ENCODE results near the gene DDC. TPM values are rescaled to one million over a fixed set of nuclear protein-coding genes. Genes with fewer than 3 reads are reported as not detected.

DDC gene
- total and polyA plus RNA-seq, 4 donors, result 27.2 to 74.9 (median 58.6) TPM

DNA sequence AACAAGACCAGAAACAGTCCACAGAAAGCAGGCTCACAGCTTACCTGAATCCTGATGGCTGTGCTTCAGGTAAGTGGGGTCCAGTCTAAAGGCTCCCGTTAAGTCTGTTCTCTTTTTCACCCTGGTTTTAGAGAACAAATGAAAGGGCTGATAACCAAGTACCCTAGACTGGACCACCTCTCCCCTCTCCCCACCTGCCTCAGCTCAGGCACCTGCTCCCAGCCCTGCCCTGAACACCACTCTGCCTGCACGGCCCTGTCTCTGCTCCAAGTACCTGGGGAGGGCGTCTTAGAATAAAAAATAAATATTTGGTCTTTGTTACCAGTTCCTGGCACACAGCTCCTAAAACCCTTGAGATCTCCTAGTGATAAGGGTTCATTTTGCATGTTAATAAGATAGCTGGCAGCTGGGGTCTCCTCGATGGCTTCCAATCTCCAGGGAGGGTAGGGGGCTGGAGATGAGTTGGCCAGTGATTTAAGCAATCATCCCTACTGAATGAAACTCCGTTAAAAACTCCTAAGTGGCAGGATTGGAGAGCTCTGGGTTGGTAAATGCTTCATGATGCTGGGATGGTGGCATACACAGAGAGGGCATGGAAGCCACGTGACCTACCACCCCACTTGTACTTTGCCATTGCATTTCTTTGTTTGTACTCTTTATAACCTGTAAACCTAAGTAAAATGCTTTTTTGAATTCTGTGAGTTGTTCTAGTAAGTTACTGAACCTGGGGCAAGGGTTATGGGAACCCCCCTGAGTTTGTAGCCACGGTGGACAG lies 85.3 kb downstream of the DDC start:
- no peak overlapping the region for H3K4me3 ChIP-seq (ENCODE audit: low read depth in 1 of 3, low read length in 3 of 3)
- no peaks in the 10 kb centered on the region for H3K9me3 ChIP-seq (ENCODE audit: control insufficient read depth in 4 of 4, low read length in 3 of 4)
- H3K4me1 ChIP-seq (ENCODE audit: control insufficient read depth in 4 of 4, insufficient read depth in 4 of 4, low read length in 3 of 4), result peaks cover 2 to 8% (median 3%) of the 10 kb centered on the region in 4 donors
- TF ChIP-seq, protein P1, sequence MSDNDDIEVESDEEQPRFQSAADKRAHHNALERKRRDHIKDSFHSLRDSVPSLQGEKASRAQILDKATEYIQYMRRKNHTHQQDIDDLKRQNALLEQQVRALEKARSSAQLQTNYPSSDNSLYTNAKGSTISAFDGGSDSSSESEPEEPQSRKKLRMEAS (IDR thresholded peaks at IDR 0.05), result no peak
- H3K9ac ChIP-seq (ENCODE audit: low read depth in 1 of 2, low read length in 2 of 2), result no peak overlapping the region
- WGBS, result 93% methylated on average over 7 of the region's 7 CpGs
- H3K27me3 ChIP-seq (ENCODE audit: control insufficient read depth in 4 of 4, insufficient read depth in 4 of 4, low read length in 3 of 4), result no peaks in the 10 kb centered on the region
- H3K27ac ChIP-seq (ENCODE audit: low read depth in 1 of 2, low read length in 2 of 2), result no peak overlapping the region
- H3K36me3 ChIP-seq (ENCODE audit: control insufficient read depth in 4 of 4, insufficient read depth in 3 of 4, low read depth in 1 of 4, low read length in 3 of 4), result peaks cover 0 to 2% (median 0%) of the 10 kb centered on the region in 4 donors
- DNase-seq (ENCODE audit: low spot score), result no peak

- Histone ChIP-seq H3K36me3 (ENCODE audit: control insufficient read depth in 4 of 4, insufficient read depth in 3 of 4, low read depth in 1 of 4, low read length in 3 of 4) (peaks cover 0 to 2% (median 0%) of the 10 kb centered on the region in 4 donors), H3K27me3 (ENCODE audit: control insufficient read depth in 4 of 4, insufficient read depth in 4 of 4, low read length in 3 of 4) (no peaks in the 10 kb centered on the region), H3K9me3 (ENCODE audit: control insufficient read depth in 4 of 4, low read length in 3 of 4) (no peaks in the 10 kb centered on the region), H3K4me1 (ENCODE audit: control insufficient read depth in 4 of 4, insufficient read depth in 4 of 4, low read length in 3 of 4) (peaks cover 4 to 17% (median 10%) of the 10 kb centered on the region in 4 donors), H3K27ac (ENCODE audit: low read depth in 1 of 2, low read length in 2 of 2) (no peak overlapping the region), H3K9ac (ENCODE audit: low read depth in 1 of 2, low read length in 2 of 2) (no peak overlapping the region), H3K4me3 (ENCODE audit: low read depth in 1 of 3, low read length in 3 of 3) (no peak overlapping the region)
- TF ChIP-seq RXRA (IDR thresholded peaks at IDR 0.05) (no peak), EGR1 (IDR thresholded peaks at IDR 0.05; ENCODE audit: low read depth in 2 of 2) (no peak), SP1 (IDR thresholded peaks at IDR 0.05) (no peak), RAD21 (IDR thresholded peaks at IDR 0.05) (no peak), FOXA1 (IDR thresholded peaks at IDR 0.05) (no peak), GABPA (IDR thresholded peaks at IDR 0.05 in 1 of 2, conservative IDR thresholded peaks at IDR 0.05 in 1 of 2) (no peak), ZBTB33 (IDR thresholded peaks at IDR 0.05) (no peak), FOXA2 (IDR thresholded peaks at IDR 0.05) (no peak)
- TF ChIP-seq, protein P2, sequence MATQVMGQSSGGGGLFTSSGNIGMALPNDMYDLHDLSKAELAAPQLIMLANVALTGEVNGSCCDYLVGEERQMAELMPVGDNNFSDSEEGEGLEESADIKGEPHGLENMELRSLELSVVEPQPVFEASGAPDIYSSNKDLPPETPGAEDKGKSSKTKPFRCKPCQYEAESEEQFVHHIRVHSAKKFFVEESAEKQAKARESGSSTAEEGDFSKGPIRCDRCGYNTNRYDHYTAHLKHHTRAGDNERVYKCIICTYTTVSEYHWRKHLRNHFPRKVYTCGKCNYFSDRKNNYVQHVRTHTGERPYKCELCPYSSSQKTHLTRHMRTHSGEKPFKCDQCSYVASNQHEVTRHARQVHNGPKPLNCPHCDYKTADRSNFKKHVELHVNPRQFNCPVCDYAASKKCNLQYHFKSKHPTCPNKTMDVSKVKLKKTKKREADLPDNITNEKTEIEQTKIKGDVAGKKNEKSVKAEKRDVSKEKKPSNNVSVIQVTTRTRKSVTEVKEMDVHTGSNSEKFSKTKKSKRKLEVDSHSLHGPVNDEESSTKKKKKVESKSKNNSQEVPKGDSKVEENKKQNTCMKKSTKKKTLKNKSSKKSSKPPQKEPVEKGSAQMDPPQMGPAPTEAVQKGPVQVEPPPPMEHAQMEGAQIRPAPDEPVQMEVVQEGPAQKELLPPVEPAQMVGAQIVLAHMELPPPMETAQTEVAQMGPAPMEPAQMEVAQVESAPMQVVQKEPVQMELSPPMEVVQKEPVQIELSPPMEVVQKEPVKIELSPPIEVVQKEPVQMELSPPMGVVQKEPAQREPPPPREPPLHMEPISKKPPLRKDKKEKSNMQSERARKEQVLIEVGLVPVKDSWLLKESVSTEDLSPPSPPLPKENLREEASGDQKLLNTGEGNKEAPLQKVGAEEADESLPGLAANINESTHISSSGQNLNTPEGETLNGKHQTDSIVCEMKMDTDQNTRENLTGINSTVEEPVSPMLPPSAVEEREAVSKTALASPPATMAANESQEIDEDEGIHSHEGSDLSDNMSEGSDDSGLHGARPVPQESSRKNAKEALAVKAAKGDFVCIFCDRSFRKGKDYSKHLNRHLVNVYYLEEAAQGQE (IDR thresholded peaks at IDR 0.05), result no peak
- DNase-seq (ENCODE audit: low spot score), result no peak
- 87% methylated on average over 6 of the region's 6 CpGs for WGBS
Observed at GRCh38 chr7:50477640-50478039, 87.6 kb downstream of the DDC start.
